Right hindlimb (tissue), 1 donor: ENCODE results near the gene POLR2F.

ENCODE experiments used
- DNase-seq: peaks from one replicate; pipeline ENCODE4 v3.0.0-alpha.2; 2018

POLR2F gene

GRCh38 chr22:37953437-37954179 is at the start of gene POLR2F, which contains the start of gene C22orf23:
Gene POLR2F (plus strand): TSS chr22:37953699. CDS start chr22:37953788, 89 bp downstream.
Gene C22orf23 (minus strand): TSS chr22:37953601. CDS start chr22:37953149, 452 bp downstream.
- peak; percentile 95 for DNase-seq

- peak; percentile 56 for DNase-seq
Measured at GRCh38 chr22:37904572-37905533, 48.6 kb upstream of the POLR2F start.

- DNase-seq: peak; percentile 77
Measured at GRCh38 chr22:37905534-37906363, 47.8 kb upstream of the POLR2F start, which contains the start of gene MICALL1. Gene MICALL1 (plus strand): TSS chr22:37906297. CDS start chr22:37906423, 126 bp downstream.

- DNase-seq: no peak
Measured at GRCh38 chr22:37906364-37907008, 47.0 kb upstream of the POLR2F start.

GRCh38 chr22:37907036-37907954 is 46.2 kb upstream of the POLR2F start:
- no peak for DNase-seq

- no peak for DNase-seq
Measured at GRCh38 chr22:37909766-37910165, 43.7 kb upstream of the POLR2F start.

- DNase-seq: peak; percentile 58
Measured at GRCh38 chr22:37910890-37911672, 42.4 kb upstream of the POLR2F start.

- no peak for DNase-seq
Measured at GRCh38 chr22:37911697-37912096, 41.8 kb upstream of the POLR2F start.

- DNase-seq: no peak
Measured at GRCh38 chr22:37912171-37912570, 41.3 kb upstream of the POLR2F start.

- DNase-seq: no peak
Measured at GRCh38 chr22:37913233-37913721, 40.2 kb upstream of the POLR2F start.

- DNase-seq: no peak
Measured at GRCh38 chr22:37916311-37916710, 37.2 kb upstream of the POLR2F start.

GRCh38 chr22:37917874-37918548 is 35.5 kb upstream of the POLR2F start:
- DNase-seq: no peak

- DNase-seq: no peak
Measured at GRCh38 chr22:37918580-37919270, 34.8 kb upstream of the POLR2F start.

- no peak for DNase-seq
Measured at GRCh38 chr22:37920126-37920525, 33.4 kb upstream of the POLR2F start.

GRCh38 chr22:37922191-37922590 is 31.3 kb upstream of the POLR2F start:
- DNase-seq: no peak

GRCh38 chr22:37923927-37924326 is 29.6 kb upstream of the POLR2F start:
- DNase-seq: no peak

GRCh38 chr22:37924386-37925065 is 29.0 kb upstream of the POLR2F start:
- DNase-seq: no peak

GRCh38 chr22:37925330-37925729 is 28.2 kb upstream of the POLR2F start:
- DNase-seq: no peak
